Loucy (cell line): ENCODE data around the gene CCDC40.

Experiments used
- CTCF ChIP-seq: fragments of 200-600 bp; sonication (generic); conservative IDR thresholded peaks from 2 replicates; pipeline ENCODE4 v1.5.1; 2014; ENCODE audit warnings: mild to moderate bottlenecking, antibody characterized with exemption, low read length
- EZH2phosphoT487 ChIP-seq: fragments of 200-600 bp; IDR thresholded peaks from 2 replicates; pipeline ENCODE4 v1.6.1; 2018; ENCODE audit warnings: antibody characterized with exemption, mild to moderate bottlenecking, moderate library complexity, borderline replicate concordance

GRCh38 chr17:80082403-80083135, 46.1 kb downstream of the CCDC40 start:
- TF ChIP-seq CTCF: peak; percentile 87
- no peak for TF ChIP-seq EZH2phosphoT487
